GM10248 (cell line): Measurements from ENCODE around the gene DNAH17.

ENCODE experiments used
- CTCF ChIA-PET: fragments of 300-600 bp; sonication (Branson Sonifier 250); formaldehyde crosslinking; extraction: SDS; loops from one replicate; lab custom pipeline; 2021; ENCODE audit warnings: antibody characterized with exemption; lab: Yijun Ruan, JAX
- POLR2A ChIA-PET: fragments of 350-650 bp; sonication (Branson Sonifier 250); formaldehyde crosslinking; extraction: SDS; loops from one replicate; lab custom pipeline; 2020; ENCODE audit warnings: antibody characterized with exemption; lab: Yijun Ruan, JAX
- DNase-seq: peaks from one replicate; pipeline ENCODE4 v3.0.0; 2012; ENCODE audit errors: extremely low spot score
- CTCF ChIP-seq: IDR thresholded peaks from 2 replicates; pipeline ENCODE4 v1.5.1; 2012; ENCODE audit warnings: mild to moderate bottlenecking, low read depth; ENCODE audit errors: extremely low read depth, missing control alignments, control extremely low read depth

DNAH17 gene

GRCh38 chr17:78421084-78421533, 156.1 kb downstream of the DNAH17 start:
- CTCF ChIA-PET = interaction anchor here (0.7 to 8.6 kb wide), 33 partner anchors 9 to 408 kb away, joined by 3 to 108 read pairs (median 7); partner anchors contain the start of gene SOCS3
- TF ChIP-seq CTCF = no peak
- POLR2A ChIA-PET = no interaction called here
- no peak for DNase-seq

- POLR2A ChIA-PET = no interaction called here
- no peak for DNase-seq
- CTCF ChIA-PET = interaction anchor here (0.7 to 8.6 kb wide), 9 partner anchors 9 to 335 kb away, joined by 3 to 108 read pairs (median 14); partner anchors contain the start of gene SOCS3
- no peak for TF ChIP-seq CTCF
Measured at GRCh38 chr17:78419970-78420815, 157.0 kb downstream of the DNAH17 start.

GRCh38 chr17:78418326-78419026, 158.7 kb downstream of the DNAH17 start:
- no peak for DNase-seq
- TF ChIP-seq CTCF = no peak
- CTCF ChIA-PET = interaction anchor here (1.7 to 8.6 kb wide), 3 partner anchors 56 to 168 kb away, joined by 8 to 108 read pairs (median 71); partner anchors contain the start of gene SOCS3
- POLR2A ChIA-PET = no interaction called here

- POLR2A ChIA-PET = no interaction called here
- CTCF ChIA-PET = interaction anchor here (1.4 to 2.6 kb wide), 3 partner anchors 22 to 166 kb away, joined by 5 to 14 read pairs (median 8); no protein-coding TSS in a partner anchor
- DNase-seq = no peak
- TF ChIP-seq CTCF = no peak
Measured at GRCh38 chr17:78417531-78417909, 159.7 kb downstream of the DNAH17 start.

- DNase-seq = no peak
- POLR2A ChIA-PET = no interaction called here
- no peak for TF ChIP-seq CTCF
- CTCF ChIA-PET = interaction anchor here (0.7 to 2.6 kb wide), 8 partner anchors 10 to 166 kb away, joined by 3 to 14 read pairs (median 4); no protein-coding TSS in a partner anchor
Measured at GRCh38 chr17:78416791-78417530, 160.2 kb downstream of the DNAH17 start.
